ENCODE measurements around the gene CACNA1D.

CACNA1D gene

GRCh38 chr3:53820756-53821580 lies 326.6 kb downstream of the CACNA1D start:
- Histone ChIP-seq H2AFZ (ENCODE audit: low read depth, low read length) (no peak overlapping the region), H3K36me3 (replicated peaks; ENCODE audit: low read depth, low read length) (no peaks in the 10 kb centered on the region), H4K20me1 (ENCODE audit: insufficient read depth, low read length) (no peaks in the 10 kb centered on the region), H3K27ac (ENCODE audit: low read length) (no peak overlapping the region), H3K4me2 (ENCODE audit: low read length) (no peak overlapping the region), H3K9ac (ENCODE audit: low read length) (no peak overlapping the region), H3K9me3 (ENCODE audit: insufficient read depth, low read length) (no peaks in the 10 kb centered on the region), H3K27me3 (ENCODE audit: low read depth, low read length) (no peaks in the 10 kb centered on the region), H3K79me2 (ENCODE audit: low read length) (no peaks in the 10 kb centered on the region), H3K4me3 (ENCODE audit: low read length) (no peak overlapping the region), H3K4me1 (ENCODE audit: low read length) (peaks cover 16% of the 10 kb centered on the region)
- TF ChIP-seq EZH2phosphoT487 (IDR thresholded peaks at IDR 0.05; ENCODE audit: low read depth) (no peak), CTCF (IDR thresholded peaks at IDR 0.05; ENCODE audit: low read depth, low read length) (no peak)

- H3K9me3 ChIP-seq (ENCODE audit: insufficient read depth, low read length) = no peaks in the 10 kb centered on the region
- no peaks in the 10 kb centered on the region for H3K79me2 ChIP-seq (ENCODE audit: low read length)
- no peak overlapping the region for H3K4me3 ChIP-seq (ENCODE audit: low read length)
- no peaks in the 10 kb centered on the region for H3K27me3 ChIP-seq (ENCODE audit: low read depth, low read length)
- no peak overlapping the region for H2AFZ ChIP-seq (ENCODE audit: low read depth, low read length)
- no peak overlapping the region for H3K4me2 ChIP-seq (ENCODE audit: low read length)
- TF ChIP-seq CTCF (IDR thresholded peaks at IDR 0.05; ENCODE audit: low read depth, low read length) (no peak), EZH2phosphoT487 (IDR thresholded peaks at IDR 0.05; ENCODE audit: low read depth) (no peak)
- peaks cover 23% of the 10 kb centered on the region for H3K4me1 ChIP-seq (ENCODE audit: low read length)
- H3K36me3 ChIP-seq (replicated peaks; ENCODE audit: low read depth, low read length) = no peaks in the 10 kb centered on the region
- H4K20me1 ChIP-seq (ENCODE audit: insufficient read depth, low read length) = no peaks in the 10 kb centered on the region
- H3K9ac ChIP-seq (ENCODE audit: low read length) = no peak overlapping the region
- no peak overlapping the region for H3K27ac ChIP-seq (ENCODE audit: low read length)
These were observed 327.3 kb downstream of the CACNA1D start for GRCh38 chr3:53821631-53822121.

GRCh38 chr3:53822331-53822741 lies 327.9 kb downstream of the CACNA1D start:
- Histone ChIP-seq H3K27ac (ENCODE audit: low read length) (no peak overlapping the region), H3K4me1 (ENCODE audit: low read length) (peaks cover 24% of the 10 kb centered on the region), H2AFZ (ENCODE audit: low read depth, low read length) (no peak overlapping the region), H3K36me3 (replicated peaks; ENCODE audit: low read depth, low read length) (no peaks in the 10 kb centered on the region), H4K20me1 (ENCODE audit: insufficient read depth, low read length) (no peaks in the 10 kb centered on the region), H3K79me2 (ENCODE audit: low read length) (no peaks in the 10 kb centered on the region), H3K9ac (ENCODE audit: low read length) (no peak overlapping the region), H3K27me3 (ENCODE audit: low read depth, low read length) (no peaks in the 10 kb centered on the region), H3K4me2 (ENCODE audit: low read length) (no peak overlapping the region), H3K4me3 (ENCODE audit: low read length) (no peak overlapping the region), H3K9me3 (ENCODE audit: insufficient read depth, low read length) (no peaks in the 10 kb centered on the region)
- no peak for TF ChIP-seq EZH2phosphoT487 (IDR thresholded peaks at IDR 0.05; ENCODE audit: low read depth)
- no peak for TF ChIP-seq CTCF (IDR thresholded peaks at IDR 0.05; ENCODE audit: low read depth, low read length)

GRCh38 chr3:53823026-53823955 lies 328.9 kb downstream of the CACNA1D start:
- H3K27me3 ChIP-seq (ENCODE audit: low read depth, low read length) = no peaks in the 10 kb centered on the region
- H3K27ac ChIP-seq (ENCODE audit: low read length) = no peak overlapping the region
- H2AFZ ChIP-seq (ENCODE audit: low read depth, low read length) = no peak overlapping the region
- H3K4me1 ChIP-seq (ENCODE audit: low read length) = peaks cover 24% of the 10 kb centered on the region
- H4K20me1 ChIP-seq (ENCODE audit: insufficient read depth, low read length) = no peaks in the 10 kb centered on the region
- no peaks in the 10 kb centered on the region for H3K9me3 ChIP-seq (ENCODE audit: insufficient read depth, low read length)
- H3K9ac ChIP-seq (ENCODE audit: low read length) = no peak overlapping the region
- no peaks in the 10 kb centered on the region for H3K36me3 ChIP-seq (replicated peaks; ENCODE audit: low read depth, low read length)
- H3K79me2 ChIP-seq (ENCODE audit: low read length) = no peaks in the 10 kb centered on the region
- TF ChIP-seq EZH2phosphoT487 (IDR thresholded peaks at IDR 0.05; ENCODE audit: low read depth) (no peak), CTCF (IDR thresholded peaks at IDR 0.05; ENCODE audit: low read depth, low read length) (no peak)
- H3K4me2 ChIP-seq (ENCODE audit: low read length) = no peak overlapping the region
- H3K4me3 ChIP-seq (ENCODE audit: low read length) = no peak overlapping the region

Data from OCI-LY3 (cell line).